Right lobe of liver (tissue), 4 donors: ENCODE measurements around the gene ZFP36.

Source experiments
- CTCF ChIP-seq, 4 donors: fragments of 200-600 bp in 3 of 4; fragments of 450-650 bp in 1 of 4; IDR thresholded peaks; one replicate each; pipeline versions ENCODE4 v1.5.1 to v1.8.0; 2016 to 2022; ENCODE audit warnings: antibody characterized with exemption in 4 of 4, mild to moderate bottlenecking in 2 of 4
- POLR2A ChIP-seq: fragments of 450-650 bp; IDR thresholded peaks from one replicate; pipeline ENCODE4 v1.6.1; 2017; ENCODE audit warnings: antibody characterized with exemption, mild to moderate bottlenecking
- donor health status: DM: no; HTN: no; CAD: no.
- donor health status: DM: no; HTN: no; CAD: no.
- donor health status: DM: no; HTN: yes; CAD: no.

GRCh38 chr19:39420769-39421168, 14.1 kb downstream of the ZFP36 start:
- TF ChIP-seq CTCF (IDR thresholded peaks at IDR 0.05), result no peak
- TF ChIP-seq POLR2A, result no peak
